HG03432 (cell line): Measurements from ENCODE around the gene ANO10.
"Not testable (repeated sequence)": the region's sequence is repeated elsewhere in the genome, so short reads cannot be mapped to it uniquely, and the experiment has no call there.

Experiments
- ATAC-seq: cut with Tn5 transposase; IDR thresholded peaks from one replicate; pipeline ENCODE4 v1.9.1; 2021; ENCODE audit warnings: mild to moderate bottlenecking, moderate library complexity; ENCODE audit not compliant: unreplicated experiment

ANO10 gene

DNA sequence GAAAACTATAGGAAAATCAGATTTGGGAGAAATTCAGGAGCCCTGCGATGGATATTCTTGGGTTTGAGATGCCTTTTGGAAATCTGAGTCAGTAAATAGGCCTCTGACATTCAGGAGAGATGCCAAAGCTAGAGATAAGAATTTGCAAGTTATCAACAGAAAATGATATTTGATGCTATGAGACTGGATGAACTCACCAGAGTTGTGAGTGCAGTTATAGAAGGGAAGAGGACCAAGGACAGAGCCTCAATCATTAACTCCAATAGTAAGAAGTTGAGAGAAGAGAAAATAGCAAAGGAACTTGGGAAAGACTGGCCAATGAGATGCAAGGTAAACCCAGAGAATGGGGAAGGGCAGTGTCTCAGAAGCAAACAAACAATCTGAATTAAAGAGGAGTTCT lies 7.9 kb upstream of the ANO10 start:
- no peak for ATAC-seq

DNA sequence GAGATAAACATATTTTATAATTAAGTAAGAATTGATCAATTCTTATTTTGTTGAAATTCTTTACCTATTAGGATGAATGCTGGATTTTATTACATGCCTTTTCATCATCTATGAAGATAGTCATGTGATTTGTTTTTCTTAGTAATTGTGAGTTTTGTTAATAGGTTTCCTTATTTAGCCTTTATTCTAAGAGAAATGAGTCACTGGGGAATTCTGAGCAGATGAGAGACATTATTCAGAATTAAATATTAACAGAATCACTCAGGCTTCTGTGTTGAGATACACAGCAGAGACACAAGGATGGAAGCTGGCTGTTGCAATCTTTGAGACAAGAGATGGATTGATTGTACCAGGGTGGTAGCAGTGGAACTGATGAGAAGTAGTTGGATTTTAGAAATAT lies 7.4 kb upstream of the ANO10 start:
- ATAC-seq: peak; percentile 66

- no peak for ATAC-seq
These were observed 5.5 kb upstream of the ANO10 start for GRCh38 chr3:43627360-43627759.

DNA sequence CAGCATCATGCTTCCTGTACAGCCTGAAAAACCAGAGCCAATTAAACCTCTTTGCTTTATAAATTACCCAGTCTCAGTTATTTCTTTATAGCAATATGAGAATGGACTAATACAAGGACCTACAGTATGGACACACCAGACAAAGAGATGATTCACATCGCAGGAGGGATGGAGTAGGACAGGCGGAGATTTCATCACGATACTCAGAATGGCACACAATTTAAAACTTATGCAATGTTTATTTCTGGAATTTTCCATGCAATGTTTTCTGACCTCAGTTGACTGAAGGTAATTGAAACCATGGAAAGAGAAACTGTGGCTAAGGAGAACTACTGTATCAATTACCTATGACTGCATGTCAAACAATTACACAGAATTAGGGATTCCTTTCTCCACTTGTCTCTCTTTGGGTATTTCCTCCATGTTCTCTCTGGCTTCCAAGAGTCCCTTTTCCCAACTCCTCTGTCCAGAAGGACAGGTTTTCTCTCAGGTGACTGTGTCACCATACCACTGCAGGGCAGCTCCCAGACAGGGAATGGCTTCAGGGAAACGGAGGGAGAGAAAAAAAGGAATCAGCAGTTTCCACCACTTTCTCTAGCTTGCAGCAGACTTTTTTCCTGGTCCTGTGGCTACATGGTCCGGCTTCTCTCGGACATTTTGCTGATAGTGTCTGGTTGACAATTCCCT lies 3.0 kb upstream of the ANO10 start:
- no peak for ATAC-seq

DNA sequence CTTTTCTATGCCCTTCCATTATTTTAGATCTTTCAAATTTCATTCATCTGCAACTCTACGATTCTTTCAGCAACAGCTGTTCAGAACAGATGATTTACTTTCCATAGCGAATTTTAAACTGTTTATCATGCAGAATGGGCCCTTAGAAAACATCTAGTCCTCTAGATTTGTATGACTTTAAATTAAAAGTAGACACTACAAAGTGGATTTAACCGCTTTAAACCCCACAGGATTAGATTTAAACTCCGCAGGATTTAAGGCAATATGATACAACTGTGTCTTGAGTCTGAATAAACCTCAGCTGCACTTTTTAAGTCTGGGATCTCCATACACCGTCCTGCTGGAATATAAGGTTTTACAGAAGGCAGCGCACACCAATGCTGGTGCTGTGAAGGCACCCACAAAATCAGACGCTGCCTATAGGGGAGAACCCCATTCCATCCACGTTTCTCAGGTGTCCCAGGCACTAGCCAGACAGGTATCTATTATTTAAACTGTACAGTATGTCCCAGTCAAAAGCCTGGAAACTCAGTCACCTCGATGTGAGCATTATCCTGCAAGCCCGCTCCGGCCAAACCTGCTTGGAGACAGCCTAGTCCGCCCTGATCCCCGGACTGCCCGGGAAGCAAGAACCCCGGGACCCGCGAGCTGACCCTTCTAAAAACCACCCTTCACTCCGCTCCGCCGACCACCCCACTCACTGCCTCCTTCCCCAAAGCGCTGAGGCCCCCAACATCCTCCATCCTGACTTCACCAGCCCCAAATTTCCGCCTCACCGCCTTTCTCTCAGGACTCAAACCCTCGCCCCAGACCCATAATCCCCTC lies 768 bp downstream of the ANO10 start:
- ATAC-seq: no peak

DNA sequence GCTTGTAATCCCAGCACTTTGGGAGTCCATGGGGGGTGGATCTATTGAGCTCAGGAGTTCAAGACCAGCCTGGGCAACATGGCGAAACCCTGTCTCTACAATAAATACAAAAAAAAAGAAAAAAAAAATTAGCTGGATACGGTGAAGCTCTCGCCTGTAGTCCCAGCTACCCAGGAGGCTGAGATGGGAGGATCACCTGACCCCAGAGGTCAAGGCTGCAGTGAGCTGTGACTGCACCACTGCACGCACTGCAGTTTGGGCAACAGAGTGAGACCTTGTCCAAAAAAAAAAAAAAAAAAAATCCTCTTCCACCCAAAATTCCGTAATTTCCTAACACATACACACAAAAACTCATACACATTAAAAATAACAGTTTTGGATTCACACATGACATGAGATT lies 2.2 kb downstream of the ANO10 start:
- no peak for ATAC-seq

- ATAC-seq: no peak
These were observed 3.7 kb downstream of the ANO10 start for GRCh38 chr3:43618142-43618541.

DNA sequence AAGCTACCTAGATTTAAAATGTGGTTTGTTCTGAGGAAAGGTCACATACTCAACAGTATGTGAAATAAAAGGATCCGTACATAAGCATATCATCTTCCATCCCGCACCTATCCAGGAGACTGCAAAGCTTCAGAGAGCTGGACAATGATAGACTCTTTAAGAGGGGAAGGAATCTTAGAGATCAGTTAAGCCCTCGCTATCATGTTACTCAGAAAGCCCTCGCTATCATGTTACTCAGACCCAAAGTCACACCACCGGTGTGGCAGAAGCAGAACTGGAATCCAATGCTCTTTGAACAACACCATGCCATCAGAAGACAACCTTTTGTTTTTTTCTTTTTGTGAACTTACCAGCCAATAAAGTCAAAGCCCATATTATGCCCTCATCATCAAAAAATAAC lies 5.8 kb downstream of the ANO10 start:
- no peak for ATAC-seq

GRCh38 chr3:43615133-43615532 lies 6.7 kb downstream of the ANO10 start:
- no peak for ATAC-seq

DNA sequence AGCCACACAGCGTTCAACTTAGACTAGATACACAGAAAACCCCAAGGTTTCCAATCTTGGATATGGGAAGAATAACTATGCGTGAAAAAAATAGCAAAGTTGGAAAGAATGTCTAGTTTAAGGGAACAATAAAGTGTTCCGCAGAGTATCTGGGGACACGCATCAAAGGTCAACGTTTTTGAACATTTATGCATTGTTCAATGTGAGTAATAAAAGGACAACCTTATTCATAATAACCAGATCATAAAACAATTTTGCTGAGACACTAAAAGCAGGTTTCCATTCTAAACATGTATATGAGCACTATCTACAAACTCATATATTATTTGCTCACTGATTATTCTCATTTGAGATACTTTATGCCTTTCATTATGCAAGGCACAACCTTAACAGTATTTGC lies 7.8 kb downstream of the ANO10 start:
- ATAC-seq: no peak

DNA sequence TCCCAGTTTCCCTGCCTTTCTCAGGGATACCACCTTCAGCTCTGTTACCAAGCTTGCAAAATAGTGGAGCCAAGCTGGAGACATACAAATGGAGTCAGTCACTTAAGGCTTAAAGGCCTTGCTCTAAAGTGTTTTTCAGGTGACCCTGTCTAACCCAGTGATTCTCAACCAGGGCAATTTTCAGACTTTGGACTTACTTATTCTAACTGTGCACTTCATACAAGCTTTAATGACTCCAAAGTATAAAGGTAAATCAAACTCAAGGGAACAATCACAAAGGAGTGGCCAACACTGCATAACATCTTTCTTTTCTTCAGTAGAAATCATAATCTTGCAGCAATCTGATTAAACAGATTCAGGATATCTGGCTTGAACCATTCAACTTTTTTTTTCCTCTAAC lies 9.4 kb downstream of the ANO10 start:
- no peak for ATAC-seq

DNA sequence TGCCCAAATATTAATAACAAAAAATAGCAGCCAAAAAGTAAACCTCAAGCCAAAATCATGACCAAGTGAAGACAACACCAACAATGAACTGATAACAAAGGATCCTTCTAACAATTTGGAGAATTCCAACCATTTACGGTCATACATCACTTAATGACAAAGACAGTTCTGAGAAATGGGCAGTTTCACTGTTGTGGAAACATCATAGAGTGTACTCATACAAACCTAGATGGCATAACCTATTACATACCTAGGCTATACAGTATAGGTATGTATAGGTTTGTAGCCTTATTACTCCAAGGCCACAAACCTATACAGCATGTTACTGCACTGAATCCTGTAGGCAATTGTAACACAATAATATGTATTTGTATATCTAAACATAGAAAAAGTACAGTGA lies 12.4 kb downstream of the ANO10 start:
- ATAC-seq: no peak

DNA sequence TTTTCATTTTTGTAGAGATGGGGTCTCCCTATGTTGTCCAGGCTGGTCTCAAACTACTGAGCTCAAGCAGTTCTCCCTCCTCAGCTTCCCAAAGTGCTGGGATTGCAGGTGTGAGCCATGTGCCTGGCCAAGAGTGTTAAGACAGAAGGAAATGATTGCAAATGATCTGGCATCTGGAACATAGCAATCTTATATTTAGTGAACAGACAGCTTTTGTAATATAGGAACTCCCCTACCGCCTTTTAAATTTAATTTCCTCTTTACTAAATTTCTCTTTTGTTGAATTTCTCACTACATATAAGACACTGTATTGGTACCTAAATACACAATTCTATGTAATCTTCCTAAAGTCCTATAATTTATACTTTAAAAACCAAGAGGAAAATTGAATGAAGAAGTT lies 13.1 kb downstream of the ANO10 start:
- ATAC-seq: no peak

DNA sequence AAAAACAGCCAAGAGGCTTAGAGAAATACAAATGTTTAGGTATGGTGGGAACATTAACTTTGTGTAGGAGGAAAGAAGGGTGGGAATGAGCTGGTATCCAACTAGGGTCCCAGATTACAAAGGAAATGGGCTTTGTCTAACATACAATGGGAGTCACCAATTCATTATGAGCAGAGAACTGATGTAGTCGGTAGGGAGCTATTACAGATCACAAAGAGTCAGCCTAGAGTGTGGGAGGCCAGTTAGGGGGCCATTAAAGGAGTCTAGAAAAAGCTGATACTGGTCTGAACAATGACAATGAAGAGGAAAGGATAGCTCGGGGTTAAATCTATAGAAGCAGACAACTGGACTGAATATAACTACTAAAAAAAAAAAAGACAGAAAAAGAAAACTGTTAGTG lies 15.5 kb downstream of the ANO10 start:
- no peak for ATAC-seq

DNA sequence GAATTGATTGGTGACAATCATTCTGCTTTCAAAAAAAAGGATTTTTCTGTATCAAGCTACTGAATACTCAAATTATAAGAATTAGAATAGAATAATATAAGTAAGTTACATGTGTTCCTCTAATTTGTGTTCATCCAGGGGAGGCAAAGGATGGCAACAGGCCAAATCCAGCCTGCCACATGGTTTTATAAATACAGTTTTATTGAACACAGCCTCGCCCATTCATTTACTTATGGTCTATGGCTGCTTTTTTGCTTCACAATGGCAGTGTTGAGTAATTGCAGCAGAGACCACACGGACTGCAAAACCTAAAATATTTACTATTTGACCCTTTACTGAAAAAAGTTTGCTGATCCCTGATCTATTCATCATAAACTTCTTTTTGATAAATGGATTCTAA lies 21.9 kb downstream of the ANO10 start:
- ATAC-seq: not testable (repeated sequence)

DNA sequence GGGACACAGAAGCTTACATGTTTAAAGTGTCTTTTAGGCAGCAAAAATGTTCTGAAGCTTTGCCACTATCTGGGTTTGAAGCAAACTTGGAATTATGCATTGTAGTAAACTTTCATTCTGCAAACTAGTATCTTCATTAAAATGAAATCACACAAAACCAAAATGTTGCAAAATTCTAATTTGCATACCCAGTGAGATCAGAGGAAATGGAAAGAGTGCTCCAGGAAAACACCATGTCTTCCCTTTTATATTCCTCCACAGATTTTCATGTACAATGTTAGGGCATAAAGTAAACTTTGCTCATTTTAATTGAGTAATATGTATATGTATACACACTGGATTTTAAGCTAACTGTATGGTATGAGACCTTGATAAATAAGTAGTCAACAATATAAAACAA lies 23.9 kb downstream of the ANO10 start:
- ATAC-seq: no peak

- not testable (repeated sequence) for ATAC-seq
These were observed 25.6 kb downstream of the ANO10 start for GRCh38 chr3:43596178-43596577.

DNA sequence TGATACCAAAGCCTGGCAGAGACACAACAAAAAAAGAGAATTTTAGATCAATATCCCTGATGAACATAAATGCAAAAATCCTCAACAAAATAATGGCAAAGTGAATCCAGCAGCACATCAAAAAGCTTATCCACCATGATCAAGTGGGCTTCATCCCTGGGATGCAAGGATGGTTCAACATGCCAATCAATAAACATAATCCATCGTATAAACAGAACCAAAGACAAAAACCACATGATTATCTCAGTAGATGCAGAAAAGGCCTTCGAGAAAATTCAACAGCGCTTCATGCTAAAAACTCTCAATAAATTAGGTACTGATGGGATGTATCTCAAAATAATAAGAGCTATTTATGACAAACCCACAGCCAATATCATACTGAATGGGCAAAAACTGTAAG lies 26.5 kb downstream of the ANO10 start:
- ATAC-seq: not testable (repeated sequence)

GRCh38 chr3:43593588-43593987 lies 28.2 kb downstream of the ANO10 start:
- not testable (repeated sequence) for ATAC-seq

GRCh38 chr3:43591866-43592265 lies 29.9 kb downstream of the ANO10 start:
- ATAC-seq: not testable (repeated sequence)

- no peak for ATAC-seq
These were observed 34.5 kb downstream of the ANO10 start for GRCh38 chr3:43587303-43587702.

DNA sequence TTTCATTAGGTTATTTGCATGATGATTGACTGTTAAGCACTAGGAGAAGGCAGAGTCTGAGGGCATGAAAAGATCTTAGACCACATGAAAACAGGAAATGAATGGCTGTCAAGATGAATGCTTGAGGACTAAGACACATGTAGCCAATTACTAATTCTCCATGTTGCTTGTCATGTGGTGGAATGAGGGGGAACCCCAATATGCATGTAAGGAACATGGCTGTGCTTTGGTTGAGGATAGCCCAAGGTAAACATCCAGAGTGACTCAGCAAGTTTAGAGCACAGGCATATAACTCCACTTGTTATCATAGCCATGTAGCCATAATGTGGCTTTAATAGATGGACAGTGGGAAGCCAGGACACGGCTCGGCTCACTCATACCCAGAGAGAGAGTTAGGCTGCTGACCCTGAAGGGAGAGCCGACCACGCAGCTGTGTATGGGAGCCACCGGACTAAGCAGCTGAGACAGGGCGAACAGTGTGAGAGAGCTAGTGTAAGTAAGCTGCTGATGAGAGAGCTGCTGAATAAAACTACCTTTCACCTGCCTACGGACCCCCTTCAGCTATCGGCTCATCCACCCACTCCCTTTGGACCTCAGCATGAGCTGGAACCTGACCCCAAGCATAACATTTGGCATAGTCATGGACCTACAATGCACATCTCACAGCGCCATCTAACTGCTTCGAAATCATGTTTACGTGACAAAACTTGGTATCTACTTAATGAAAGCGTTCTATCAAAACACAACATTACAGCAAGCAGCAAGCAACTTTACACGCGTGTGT lies 37.6 kb downstream of the ANO10 start:
- no peak for ATAC-seq
